ENCODE data around the gene RAB31. TPM values are rescaled to one million over a fixed set of nuclear protein-coding genes. Genes with fewer than 3 reads are reported as not detected.

RAB31 gene
- total RNA-seq, 1 experiment from 2014 or later: 6.1 TPM

- CTCF ChIA-PET: no interaction called here
- Histone ChIP-seq H3K27me3 (replicated peaks; ENCODE audit: insufficient read depth, low read depth, low read length, poor library complexity) (no peaks in the 10 kb centered on the region), H3K36me3 (ENCODE audit: insufficient read depth, low read length, poor library complexity, severe bottlenecking) (no peaks in the 10 kb centered on the region), H3K9me3 (ENCODE audit: low read depth, low read length, poor library complexity, severe bottlenecking) (no peaks in the 10 kb centered on the region), H3K4me1 (ENCODE audit: insufficient read depth, low read length, poor library complexity, severe bottlenecking) (no peaks in the 10 kb centered on the region), H3K27ac (ENCODE audit: low read depth, low read length, poor library complexity, severe bottlenecking) (no peak overlapping the region), H3K4me3 (ENCODE audit: low read depth, low read length, poor library complexity, severe bottlenecking) (no peak overlapping the region)
- no peak for DNase-seq (ENCODE audit: low spot score)
- POLR2A ChIA-PET (ENCODE audit: low non-redundant PET): no interaction called here
- BruUV-seq (replicated peaks): no TSS peak
- TF ChIP-seq CTCF (conservative IDR thresholded peaks at IDR 0.05; ENCODE audit: low read depth, low read length): no peak
- TF ChIP-seq EZH2 (IDR thresholded peaks at IDR 0.05; ENCODE audit: borderline replicate concordance, low read depth, low read length, poor library complexity, severe bottlenecking): no peak
- intact Hi-C loops (cut with micrococcal nuclease; ENCODE audit: unreplicated experiment): no loop called here
Measured at GRCh38 chr18:9663377-9663776, 44.7 kb upstream of the RAB31 start.

GRCh38 chr18:9665314-9665713 lies 42.8 kb upstream of the RAB31 start:
- Histone ChIP-seq H3K4me3 (ENCODE audit: low read depth, low read length, poor library complexity, severe bottlenecking) (no peak overlapping the region), H3K36me3 (ENCODE audit: insufficient read depth, low read length, poor library complexity, severe bottlenecking) (no peaks in the 10 kb centered on the region), H3K27me3 (replicated peaks; ENCODE audit: insufficient read depth, low read depth, low read length, poor library complexity) (no peaks in the 10 kb centered on the region), H3K4me1 (ENCODE audit: insufficient read depth, low read length, poor library complexity, severe bottlenecking) (no peaks in the 10 kb centered on the region), H3K27ac (ENCODE audit: low read depth, low read length, poor library complexity, severe bottlenecking) (no peak overlapping the region), H3K9me3 (ENCODE audit: low read depth, low read length, poor library complexity, severe bottlenecking) (no peaks in the 10 kb centered on the region)
- no peak for DNase-seq (ENCODE audit: low spot score)
- BruUV-seq (replicated peaks): no TSS peak
- ChIA-PET CTCF (no interaction called here), POLR2A (ENCODE audit: low non-redundant PET) (no interaction called here)
- TF ChIP-seq EZH2 (IDR thresholded peaks at IDR 0.05; ENCODE audit: borderline replicate concordance, low read depth, low read length, poor library complexity, severe bottlenecking) (no peak), CTCF (conservative IDR thresholded peaks at IDR 0.05; ENCODE audit: low read depth, low read length) (no peak)
- intact Hi-C loops (cut with micrococcal nuclease; ENCODE audit: unreplicated experiment): no loop called here

- DNase-seq (ENCODE audit: low spot score): no peak
Measured at GRCh38 chr18:9666548-9666947, 41.6 kb upstream of the RAB31 start.

More at GRCh38 chr18:9666548-9666947, 41.6 kb upstream of the RAB31 start:
- no peaks in the 10 kb centered on the region for H3K9me3 ChIP-seq (ENCODE audit: low read depth, low read length, poor library complexity, severe bottlenecking)
- no peak overlapping the region for H3K27ac ChIP-seq (ENCODE audit: low read depth, low read length, poor library complexity, severe bottlenecking)
- CTCF ChIA-PET: no interaction called here
- intact Hi-C loops (cut with micrococcal nuclease; ENCODE audit: unreplicated experiment): no loop called here
- H3K27me3 ChIP-seq (replicated peaks; ENCODE audit: insufficient read depth, low read depth, low read length, poor library complexity): no peaks in the 10 kb centered on the region
- POLR2A ChIA-PET (ENCODE audit: low non-redundant PET): no interaction called here
- H3K36me3 ChIP-seq (ENCODE audit: insufficient read depth, low read length, poor library complexity, severe bottlenecking): no peaks in the 10 kb centered on the region
- H3K4me1 ChIP-seq (ENCODE audit: insufficient read depth, low read length, poor library complexity, severe bottlenecking): no peaks in the 10 kb centered on the region
- H3K4me3 ChIP-seq (ENCODE audit: low read depth, low read length, poor library complexity, severe bottlenecking): no peak overlapping the region
- TF ChIP-seq CTCF (conservative IDR thresholded peaks at IDR 0.05; ENCODE audit: low read depth, low read length): no peak
- no peak for TF ChIP-seq EZH2 (IDR thresholded peaks at IDR 0.05; ENCODE audit: borderline replicate concordance, low read depth, low read length, poor library complexity, severe bottlenecking)
- no TSS peak for BruUV-seq (replicated peaks)
